Measurements from ENCODE around the gene TPK1.

The TPK1 gene

GRCh38 chr7:144525956-144526355 lies 309.9 kb downstream of the TPK1 start:
- H3K4me3 ChIP-seq (replicated peaks; ENCODE audit: low read depth, low read length) = no peak overlapping the region
- no peak for DNase-seq (ENCODE audit: extremely low read depth, low read depth)
- TF ChIP-seq CTCF (IDR thresholded peaks at IDR 0.05; ENCODE audit: low read depth, low read length, missing control alignments) = no peak

DNA sequence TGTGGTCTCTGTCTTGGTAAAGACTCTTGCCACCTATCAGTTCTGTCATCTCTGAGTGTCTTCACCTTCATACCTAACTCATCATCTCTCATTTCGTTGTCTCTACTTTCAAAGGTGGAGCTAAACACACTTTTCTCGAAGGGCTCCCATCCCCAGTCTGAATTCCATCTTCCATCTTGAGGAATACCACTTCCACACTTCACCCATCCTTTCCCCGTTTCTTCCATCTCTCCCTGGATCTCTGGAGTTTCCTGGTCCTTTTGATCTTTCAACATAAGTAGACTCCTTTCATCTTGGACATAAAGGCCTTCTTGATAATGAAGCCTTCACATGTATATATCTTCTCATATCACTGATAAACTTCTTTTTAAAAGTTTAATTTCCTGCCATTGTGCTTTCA lies 311.6 kb downstream of the TPK1 start:
- no peak for TF ChIP-seq CTCF (IDR thresholded peaks at IDR 0.05; ENCODE audit: low read depth, low read length, missing control alignments)
- no peak overlapping the region for H3K4me3 ChIP-seq (replicated peaks; ENCODE audit: low read depth, low read length)
- no peak for DNase-seq (ENCODE audit: extremely low read depth, low read depth)

GRCh38 chr7:144523621-144524020 lies 312.2 kb downstream of the TPK1 start:
- no peak for TF ChIP-seq CTCF (IDR thresholded peaks at IDR 0.05; ENCODE audit: low read depth, low read length, missing control alignments)
- no peak overlapping the region for H3K4me3 ChIP-seq (replicated peaks; ENCODE audit: low read depth, low read length)
- DNase-seq (ENCODE audit: extremely low read depth, low read depth) = no peak

- H3K4me3 ChIP-seq (replicated peaks; ENCODE audit: low read depth, low read length) = no peak overlapping the region
- no peak for DNase-seq (ENCODE audit: extremely low read depth, low read depth)
- TF ChIP-seq CTCF (IDR thresholded peaks at IDR 0.05; ENCODE audit: low read depth, low read length, missing control alignments) = no peak
Observed at GRCh38 chr7:144519925-144520324, 315.9 kb downstream of the TPK1 start.

- no peak for DNase-seq (ENCODE audit: extremely low read depth, low read depth)
- no peak for TF ChIP-seq CTCF (IDR thresholded peaks at IDR 0.05; ENCODE audit: low read depth, low read length, missing control alignments)
- no peak overlapping the region for H3K4me3 ChIP-seq (replicated peaks; ENCODE audit: low read depth, low read length)
Observed at GRCh38 chr7:144518360-144518759, 317.5 kb downstream of the TPK1 start.

DNA sequence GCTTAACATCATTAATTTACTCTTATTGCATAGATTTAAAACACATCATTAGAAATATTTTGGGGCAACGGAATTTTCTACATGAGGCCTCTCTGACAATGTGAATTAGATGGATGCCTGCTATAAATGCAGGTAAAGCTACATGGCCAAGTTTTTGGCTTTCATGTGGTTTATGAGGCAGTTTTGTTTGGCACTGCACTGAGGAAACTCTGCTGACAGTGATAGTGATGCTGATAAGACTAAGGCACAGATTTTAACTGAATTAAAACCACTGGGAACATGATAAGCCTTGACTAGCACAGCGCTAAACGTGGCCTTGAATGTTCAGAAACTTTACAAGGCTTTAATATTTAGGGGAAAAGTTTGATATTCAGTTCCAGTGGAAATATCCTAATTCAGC lies 318.1 kb downstream of the TPK1 start:
- no peak for DNase-seq (ENCODE audit: extremely low read depth, low read depth)

More for the DNA sequence above, 318.1 kb downstream of the TPK1 start:
- TF ChIP-seq CTCF (IDR thresholded peaks at IDR 0.05; ENCODE audit: low read depth, low read length, missing control alignments) = no peak
- no peak overlapping the region for H3K4me3 ChIP-seq (replicated peaks; ENCODE audit: low read depth, low read length)

All from HFF-Myc (cell line).